ENCODE measurements around the gene MKI67.
A peak's percentile ranks its signal among the peaks of the same experiment; 100 is the strongest.

The MKI67 gene

DNA sequence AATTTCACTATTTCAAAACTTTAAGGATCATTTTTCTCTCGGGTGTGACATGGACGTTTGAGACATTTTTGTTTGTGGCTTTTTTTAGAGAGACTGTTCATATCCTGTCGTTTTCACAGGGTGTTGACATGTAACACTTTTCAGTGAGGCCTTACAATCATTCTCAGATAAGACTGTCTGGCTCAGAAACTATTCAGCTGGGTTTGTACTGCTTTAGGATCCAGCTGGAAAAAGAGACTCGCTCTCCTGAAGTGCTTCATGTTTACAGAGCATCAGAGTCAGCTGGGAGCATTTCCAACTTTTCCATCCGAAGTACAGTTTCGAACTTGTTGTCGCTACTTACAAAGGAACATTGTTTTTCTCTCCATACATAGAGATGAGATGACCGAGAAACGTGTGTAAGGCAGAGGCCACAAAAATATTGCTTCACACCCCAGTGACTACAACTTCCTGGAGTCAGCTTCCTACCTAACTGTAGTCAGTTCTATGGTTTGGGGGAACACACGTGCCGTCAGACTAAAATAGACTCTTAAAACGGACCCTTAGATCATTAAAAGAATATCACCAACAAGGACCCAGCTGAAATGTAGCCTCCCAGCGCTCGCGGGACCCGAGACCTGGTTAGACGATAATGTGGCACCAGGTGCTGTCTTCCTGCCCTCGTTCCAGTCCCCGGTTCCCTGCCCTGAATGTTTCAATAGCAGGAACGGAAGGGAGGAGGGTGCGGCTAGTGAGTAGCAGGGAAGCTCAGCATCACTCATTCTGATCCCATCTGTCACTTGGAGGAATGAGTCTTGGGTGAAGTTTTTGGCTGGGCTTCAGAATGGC, 78.0 kb downstream of the MKI67 start:
- DNase-seq = no peak

- peak; percentile 51 for DNase-seq
These were observed 78.9 kb downstream of the MKI67 start for GRCh38 chr10:128047351-128047750.

DNA sequence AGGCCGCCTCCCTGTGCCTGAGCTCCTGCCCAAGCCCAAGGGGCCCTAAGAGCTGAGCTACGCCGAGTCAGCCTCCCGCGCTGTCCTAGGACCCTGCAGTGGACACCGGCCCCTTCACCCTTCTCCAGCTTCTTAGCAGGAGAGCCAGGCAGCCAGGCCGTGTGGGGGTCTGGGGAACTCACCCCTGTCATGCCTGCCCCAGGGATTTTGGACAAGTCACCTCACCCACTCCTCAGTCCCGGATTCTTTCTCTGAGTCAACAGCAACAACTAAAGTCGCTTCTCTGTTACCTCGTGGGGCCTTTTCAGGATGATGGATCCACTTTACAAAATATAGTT, 79.3 kb downstream of the MKI67 start:
- no peak for DNase-seq

Measured in activated gamma-delta T cell (primary cell).